MM.1S (cell line): ENCODE measurements around the gene OR2AE1.
"Not testable (repeated sequence)": the region's sequence is repeated elsewhere in the genome, so short reads cannot be mapped to it uniquely, and the experiment has no call there.

Experiments used
- DNase-seq: peaks from one replicate; pipeline ENCODE4 v3.0.0-alpha.2; 2015
- H2AFZ ChIP-seq: fragments of 300-600 bp; sonication (generic); 2 replicates; pipeline ENCODE4 v1.6.0; 2016; ENCODE audit warnings: antibody characterized with exemption, low read length
- H3F3A ChIP-seq: fragments of 300-600 bp; sonication (generic); 2 replicates; pipeline ENCODE4 v1.6.1; 2016; ENCODE audit warnings: mild to moderate bottlenecking, antibody characterized with exemption, low read length, moderate library complexity, mixed read lengths; ENCODE audit not compliant: insufficient read depth
- H3K27ac ChIP-seq: fragments of 300-600 bp; sonication (generic); 2 replicates; pipeline ENCODE4 v1.5.1; 2016; ENCODE audit warnings: mild to moderate bottlenecking, low read length
- H3K27me3 ChIP-seq: fragments of 300-600 bp; sonication (generic); replicated peaks from 2 replicates; pipeline ENCODE4 v1.6.0; 2016; ENCODE audit warnings: low read length; ENCODE audit not compliant: insufficient read depth
- H3K36me3 ChIP-seq: fragments of 300-600 bp; sonication (generic); replicated peaks from 2 replicates; pipeline ENCODE4 v1.6.1; 2016; ENCODE audit warnings: mild to moderate bottlenecking, low read length, mixed read lengths; ENCODE audit not compliant: insufficient read depth
- H3K4me1 ChIP-seq: fragments of 300-600 bp; sonication (generic); 2 replicates; pipeline ENCODE4 v1.6.1; 2016; ENCODE audit warnings: low read length, mixed read lengths
- H3K4me2 ChIP-seq: fragments of 300-600 bp; sonication (generic); 2 replicates; pipeline ENCODE4 v1.6.0; 2016; ENCODE audit warnings: low read depth, low read length
- H3K4me3 ChIP-seq: fragments of 300-600 bp; sonication (generic); 2 replicates; pipeline ENCODE4 v1.5.1; 2016; ENCODE audit warnings: low read length, mixed read lengths
- H3K79me2 ChIP-seq: fragments of 300-600 bp; sonication (generic); 2 replicates; pipeline ENCODE4 v1.6.1; 2016; ENCODE audit warnings: mixed run types, low read length, mixed read lengths
- H3K9ac ChIP-seq: fragments of 300-600 bp; sonication (generic); 2 replicates; pipeline ENCODE4 v1.6.1; 2016; ENCODE audit warnings: low read length, mixed read lengths
- H3K9me2 ChIP-seq: fragments of 300-600 bp; sonication (generic); replicated peaks from 2 replicates; pipeline ENCODE4 v1.6.1; 2016; ENCODE audit warnings: mild to moderate bottlenecking, low read length, mixed read lengths; ENCODE audit not compliant: insufficient read depth
- H3K9me3 ChIP-seq: fragments of 300-600 bp; sonication (generic); replicated peaks from 2 replicates; pipeline ENCODE4 v1.6.1; 2016; ENCODE audit warnings: mild to moderate bottlenecking, low read length, mixed read lengths; ENCODE audit not compliant: insufficient read depth
- H4K20me1 ChIP-seq: fragments of 300-600 bp; sonication (generic); 2 replicates; pipeline ENCODE4 v1.6.1; 2016; ENCODE audit warnings: mild to moderate bottlenecking, low read length, moderate library complexity, mixed read lengths; ENCODE audit not compliant: insufficient read depth
- CTCF ChIP-seq: fragments of 300-600 bp; sonication (generic); IDR thresholded peaks from 2 replicates; pipeline ENCODE4 v1.5.1; 2016; ENCODE audit warnings: antibody characterized with exemption, low read length, mixed read lengths
- EZH2 ChIP-seq: fragments of 300-600 bp; sonication (generic); optimal IDR thresholded peaks from 2 replicates; pipeline ENCODE3; 2017; ENCODE audit warnings: low read depth, mild to moderate bottlenecking, antibody characterized with exemption, low read length, mixed read lengths
- EZH2phosphoT487 ChIP-seq: fragments of 300-600 bp; sonication (generic); IDR thresholded peaks from 2 replicates; pipeline ENCODE4 v1.6.1; 2018; ENCODE audit warnings: antibody characterized with exemption, low read length

OR2AE1 gene

DNA sequence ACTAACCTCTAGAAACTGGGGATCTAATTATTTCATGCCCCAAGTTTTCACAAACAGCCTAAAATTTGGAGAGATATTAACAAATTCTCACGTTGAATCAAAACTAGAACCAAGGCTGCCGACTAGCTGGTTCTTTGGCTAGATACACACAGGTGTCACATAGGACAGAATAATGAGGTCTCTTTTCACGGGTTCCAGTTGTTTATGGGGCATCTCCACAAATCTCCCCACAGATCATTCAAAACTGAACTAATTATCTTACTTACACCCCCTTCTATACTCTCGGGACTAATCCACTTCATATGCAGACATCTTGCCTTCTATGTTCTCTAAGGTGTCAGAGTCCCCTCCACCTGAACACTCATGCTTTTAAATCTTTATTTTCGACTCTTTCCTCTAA, 16.4 kb upstream of the OR2AE1 start:
- Histone ChIP-seq H2AFZ (no peak overlapping the region), H3K9me2 (no peaks in the 10 kb centered on the region), H3K27me3 (no peaks in the 10 kb centered on the region), H3F3A (no peaks in the 10 kb centered on the region), H4K20me1 (no peaks in the 10 kb centered on the region), H3K79me2 (no peaks in the 10 kb centered on the region), H3K4me2 (no peak overlapping the region), H3K4me3 (no peak overlapping the region), H3K9me3 (no peaks in the 10 kb centered on the region), H3K9ac (no peak overlapping the region), H3K27ac (no peak overlapping the region), H3K4me1 (no peaks in the 10 kb centered on the region), H3K36me3 (no peaks in the 10 kb centered on the region)
- no peak for DNase-seq
- no peak for TF ChIP-seq CTCF
- TF ChIP-seq EZH2, result no peak
- TF ChIP-seq EZH2phosphoT487, result no peak

DNA sequence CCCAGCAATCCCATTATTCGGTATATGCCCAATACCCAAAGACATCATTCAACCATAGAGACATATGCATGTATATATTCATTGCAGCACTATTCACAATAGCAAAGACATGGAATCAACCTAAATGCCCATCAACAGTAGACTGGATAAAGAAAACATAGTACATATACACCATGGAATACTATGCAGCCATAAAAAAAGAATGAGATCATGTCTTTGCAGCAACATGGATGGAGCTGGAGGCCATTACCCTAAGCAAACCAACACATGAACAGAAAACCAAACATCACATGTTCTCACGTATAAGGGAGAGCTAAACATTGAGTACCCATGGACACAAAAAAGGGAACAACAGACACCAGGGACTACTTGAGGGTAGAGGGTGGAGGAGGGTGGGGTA, 13.5 kb upstream of the OR2AE1 start:
- H3K36me3 ChIP-seq, H2AFZ ChIP-seq, H4K20me1 ChIP-seq, H3K79me2 ChIP-seq, H3K4me3 ChIP-seq, H3K27ac ChIP-seq, H3K9ac ChIP-seq, H3K9me2 ChIP-seq, H3K9me3 ChIP-seq, H3K4me1 ChIP-seq, H3F3A ChIP-seq, DNase-seq, H3K27me3 ChIP-seq, H3K4me2 ChIP-seq: not testable (repeated sequence)

DNA sequence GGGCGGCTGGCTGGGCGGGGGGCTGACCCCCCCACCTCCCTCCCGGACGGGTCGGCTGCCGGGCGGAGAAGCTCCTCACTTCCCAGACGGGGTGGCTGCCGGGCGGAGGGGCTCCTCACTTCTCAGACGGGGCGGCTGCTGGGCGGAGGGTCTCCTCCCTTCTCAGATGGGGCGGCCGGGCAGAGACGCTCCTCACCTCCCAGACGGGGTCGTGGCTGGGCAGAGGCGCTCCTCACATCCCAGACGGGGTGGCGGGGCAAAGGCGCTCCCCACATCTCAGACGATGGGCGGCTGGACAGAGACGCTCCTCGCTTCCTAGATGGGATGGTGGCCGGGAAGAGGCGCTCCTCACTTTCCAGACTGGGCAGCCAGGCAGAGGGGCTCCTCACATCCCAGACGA, 11.5 kb upstream of the OR2AE1 start:
- not testable (repeated sequence) for H3K4me2 ChIP-seq, H3K9me3 ChIP-seq, H3K79me2 ChIP-seq, H3F3A ChIP-seq, H3K4me1 ChIP-seq, H3K27ac ChIP-seq, H3K4me3 ChIP-seq, H3K9me2 ChIP-seq, H3K27me3 ChIP-seq, H3K9ac ChIP-seq, DNase-seq, H3K36me3 ChIP-seq, H4K20me1 ChIP-seq, H2AFZ ChIP-seq

GRCh38 chr7:99881370-99881769, 4.5 kb upstream of the OR2AE1 start:
- Histone ChIP-seq H3K4me3 (no peak overlapping the region), H3K27ac (no peak overlapping the region), H4K20me1 (no peaks in the 10 kb centered on the region), H3K79me2 (no peaks in the 10 kb centered on the region), H2AFZ (no peak overlapping the region), H3K9me2 (no peaks in the 10 kb centered on the region), H3K27me3 (no peaks in the 10 kb centered on the region), H3K9me3 (no peaks in the 10 kb centered on the region), H3K4me2 (no peak overlapping the region), H3K36me3 (no peaks in the 10 kb centered on the region), H3F3A (no peaks in the 10 kb centered on the region), H3K4me1 (no peaks in the 10 kb centered on the region), H3K9ac (no peak overlapping the region)
- TF ChIP-seq CTCF, result no peak
- TF ChIP-seq EZH2phosphoT487, result no peak
- TF ChIP-seq EZH2, result no peak
- no peak for DNase-seq
